ENCODE measurements around the gene SLC1A2.

SLC1A2 gene

GRCh38 chr11:35272391-35272902 is 146.9 kb downstream of the SLC1A2 start:
- no peak for DNase-seq (ENCODE audit: low spot score)

- no peak for DNase-seq (ENCODE audit: low spot score)
Measured at GRCh38 chr11:35271031-35271430, 148.3 kb downstream of the SLC1A2 start.

GRCh38 chr11:35270342-35270741 is 149.0 kb downstream of the SLC1A2 start:
- no peak for DNase-seq (ENCODE audit: low spot score)

GRCh38 chr11:35267504-35267903 is 151.9 kb downstream of the SLC1A2 start:
- no peak for DNase-seq (ENCODE audit: low spot score)

- no peak for DNase-seq (ENCODE audit: low spot score)
Measured at GRCh38 chr11:35265755-35266454, 153.5 kb downstream of the SLC1A2 start.

GRCh38 chr11:35262735-35263134 is 156.6 kb downstream of the SLC1A2 start:
- no peak for DNase-seq (ENCODE audit: low spot score)

GRCh38 chr11:35262056-35262455 is 157.3 kb downstream of the SLC1A2 start:
- no peak for DNase-seq (ENCODE audit: low spot score)

- DNase-seq (ENCODE audit: low spot score) = no peak
Measured at GRCh38 chr11:35261197-35261596, 158.2 kb downstream of the SLC1A2 start.

GRCh38 chr11:35260342-35260985 is 158.9 kb downstream of the SLC1A2 start:
- no peak for DNase-seq (ENCODE audit: low spot score)

- no peak for DNase-seq (ENCODE audit: low spot score)
Measured at GRCh38 chr11:35259529-35259928, 159.8 kb downstream of the SLC1A2 start.

GRCh38 chr11:35257281-35257680 is 162.1 kb downstream of the SLC1A2 start:
- DNase-seq (ENCODE audit: low spot score) = no peak

- DNase-seq (ENCODE audit: low spot score) = no peak
Measured at GRCh38 chr11:35256296-35256695, 163.1 kb downstream of the SLC1A2 start.

- no peak for DNase-seq (ENCODE audit: low spot score)
Measured at GRCh38 chr11:35255514-35255913, 163.8 kb downstream of the SLC1A2 start.

- no peak for DNase-seq (ENCODE audit: low spot score)
Measured at GRCh38 chr11:35253237-35253636, 166.1 kb downstream of the SLC1A2 start.

GRCh38 chr11:35250621-35251020 is 168.7 kb downstream of the SLC1A2 start:
- no peak for DNase-seq (ENCODE audit: low spot score)

- no peak for DNase-seq (ENCODE audit: low spot score)
Measured at GRCh38 chr11:35250192-35250591, 169.2 kb downstream of the SLC1A2 start.

GRCh38 chr11:35248558-35249323 is 170.6 kb downstream of the SLC1A2 start:
- no peak for DNase-seq (ENCODE audit: low spot score)

- no peak for DNase-seq (ENCODE audit: low spot score)
Measured at GRCh38 chr11:35247863-35248262, 171.5 kb downstream of the SLC1A2 start.

GRCh38 chr11:35247428-35247827 is 171.9 kb downstream of the SLC1A2 start:
- DNase-seq (ENCODE audit: low spot score) = no peak

- no peak for DNase-seq (ENCODE audit: low spot score)
Measured at GRCh38 chr11:35246745-35247144, 172.6 kb downstream of the SLC1A2 start.

GRCh38 chr11:35245786-35246185 is 173.6 kb downstream of the SLC1A2 start:
- DNase-seq (ENCODE audit: low spot score) = no peak

GRCh38 chr11:35245056-35245455 is 174.3 kb downstream of the SLC1A2 start:
- no peak for DNase-seq (ENCODE audit: low spot score)

GRCh38 chr11:35243774-35244173 is 175.6 kb downstream of the SLC1A2 start:
- DNase-seq (ENCODE audit: low spot score) = no peak
